ENCODE measurements around the gene CRELD2.

The CRELD2 gene

GRCh38 chr22:49933236-49934159 lies 15.1 kb downstream of the CRELD2 start:
- no peak for TF ChIP-seq CTCF (conservative IDR thresholded peaks at IDR 0.05; ENCODE audit: low read length)
- peak overlapping the region; percentile 69 for H3K4me3 ChIP-seq (ENCODE audit: low read length)
- no peak for DNase-seq (ENCODE audit: low read depth)

GRCh38 chr22:49934160-49934890 lies 15.9 kb downstream of the CRELD2 start:
- H3K4me3 ChIP-seq (ENCODE audit: low read length), result peak overlapping the region; percentile 69
- no peak for TF ChIP-seq CTCF (conservative IDR thresholded peaks at IDR 0.05; ENCODE audit: low read length)
- peak; percentile 50 for DNase-seq (ENCODE audit: low read depth)

- no peak for TF ChIP-seq CTCF (conservative IDR thresholded peaks at IDR 0.05; ENCODE audit: low read length)
- peak overlapping the region; percentile 69 for H3K4me3 ChIP-seq (ENCODE audit: low read length)
- DNase-seq (ENCODE audit: low read depth), result peak; percentile 62
Measured at GRCh38 chr22:49934891-49935557, 16.6 kb downstream of the CRELD2 start.

GRCh38 chr22:49935561-49935960 lies 17.1 kb downstream of the CRELD2 start:
- no peak for TF ChIP-seq CTCF (conservative IDR thresholded peaks at IDR 0.05; ENCODE audit: low read length)
- DNase-seq (ENCODE audit: low read depth), result no peak
- H3K4me3 ChIP-seq (ENCODE audit: low read length), result peak overlapping the region; percentile 43

GRCh38 chr22:49936018-49936972 lies 17.9 kb downstream of the CRELD2 start:
- DNase-seq (ENCODE audit: low read depth), result peak; percentile 70
- TF ChIP-seq CTCF (conservative IDR thresholded peaks at IDR 0.05; ENCODE audit: low read length), result no peak
- H3K4me3 ChIP-seq (ENCODE audit: low read length), result peak overlapping the region; percentile 34

Measured in AG10803 (cell line).